Upper lobe of right lung (tissue), 1 donor: Measurements from ENCODE around the gene GEMIN7. TPM values are rescaled to one million over a fixed set of nuclear protein-coding genes. Genes with fewer than 3 reads are reported as not detected.

Source experiments
- ATAC-seq: fragments of 200-7000 bp; cut with Tn5 transposase; one replicate; pipeline ENCODE4 v1.9.1; 2020; ENCODE audit warnings: mild to moderate bottlenecking, moderate library complexity
- DNase-seq: peaks from one replicate; pipeline ENCODE4 v3.0.0-alpha.2; 2020
- H3K27ac ChIP-seq: fragments of 200-600 bp; one replicate; pipeline ENCODE4 v1.8.0; 2022
- H3K27me3 ChIP-seq: fragments of 200-600 bp; one replicate; pipeline ENCODE4 v1.8.0; 2022; ENCODE audit warnings: mild to moderate bottlenecking
- H3K36me3 ChIP-seq: fragments of 200-600 bp; one replicate; pipeline ENCODE4 v1.8.0; 2022
- H3K4me1 ChIP-seq: fragments of 200-600 bp; one replicate; pipeline ENCODE4 v1.8.0; 2022
- H3K4me3 ChIP-seq: fragments of 200-600 bp; one replicate; pipeline ENCODE4 v1.8.0; 2022; ENCODE audit warnings: mild to moderate bottlenecking
- H3K9me3 ChIP-seq: fragments of 200-600 bp; one replicate; pipeline ENCODE4 v1.8.0; 2022
- CTCF ChIP-seq: fragments of 200-600 bp; IDR thresholded peaks from one replicate; pipeline ENCODE4 v1.8.0; 2022; ENCODE audit warnings: antibody characterized with exemption
- intact Hi-C: fragments of 100-400 bp; cut with DNase I; formaldehyde crosslinking; loops from one replicate; pipeline ENCODE4 v1.11.0; 2022
- total RNA-seq: library from RNA; stranded (reverse); fragmentation: NEBNext Ultra II Directional; extraction: Animal tissue kit (Norgen Biotek cat#: 25700); gene quantifications from one replicate; pipeline ENCODE4 v1.2.1, GENCODE V29; 2021
- donor health status: DM: no; HTN: yes; CAD: no; lungs with severe emphysema.

Gene GEMIN7
- total RNA-seq, 1 donor from 2014 or later, result 14.9 TPM

- H3K36me3 ChIP-seq, result no peaks in the 10 kb centered on the region
- no peak overlapping the region for H3K27ac ChIP-seq
- H3K9me3 ChIP-seq, result no peaks in the 10 kb centered on the region
- no peak for TF ChIP-seq CTCF
- DNase-seq (no peak), ATAC-seq (no peak)
- no peaks in the 10 kb centered on the region for H3K27me3 ChIP-seq
- peaks cover 3% of the 10 kb centered on the region for H3K4me1 ChIP-seq
- no peak overlapping the region for H3K4me3 ChIP-seq
- intact Hi-C loops, result no loop called here
These were observed 47.6 kb downstream of the GEMIN7 start for GRCh38 chr19:45126654-45127053.

- Histone ChIP-seq H3K36me3 (no peaks in the 10 kb centered on the region), H3K27ac (no peak overlapping the region), H3K4me1 (peaks cover 3% of the 10 kb centered on the region), H3K9me3 (no peaks in the 10 kb centered on the region), H3K4me3 (no peak overlapping the region), H3K27me3 (no peaks in the 10 kb centered on the region)
- intact Hi-C loops, result no loop called here
- DNase-seq, result no peak
- ATAC-seq, result no peak
- no peak for TF ChIP-seq CTCF
These were observed 49.1 kb downstream of the GEMIN7 start for GRCh38 chr19:45128146-45128545.

GRCh38 chr19:45128806-45129205, 49.7 kb downstream of the GEMIN7 start:
- Histone ChIP-seq H3K27ac (no peak overlapping the region), H3K4me3 (no peak overlapping the region), H3K27me3 (no peaks in the 10 kb centered on the region), H3K4me1 (peaks cover 3% of the 10 kb centered on the region), H3K36me3 (no peaks in the 10 kb centered on the region), H3K9me3 (no peaks in the 10 kb centered on the region)
- TF ChIP-seq CTCF, result no peak
- DNase-seq (no peak), ATAC-seq (no peak)
- intact Hi-C loops, result no loop called here

GRCh38 chr19:45130236-45130635, 51.2 kb downstream of the GEMIN7 start:
- DNase-seq, result no peak

GRCh38 chr19:45130888-45131615, 52.0 kb downstream of the GEMIN7 start:
- intact Hi-C loops, result no loop called here
- ATAC-seq, result peak; percentile 20

More at GRCh38 chr19:45130236-45130635, 51.2 kb downstream of the GEMIN7 start:
- Histone ChIP-seq H3K27me3 (no peaks in the 10 kb centered on the region), H3K9me3 (no peaks in the 10 kb centered on the region), H3K4me3 (no peak overlapping the region), H3K36me3 (no peaks in the 10 kb centered on the region), H3K4me1 (peaks cover 3% of the 10 kb centered on the region), H3K27ac (no peak overlapping the region)
- no peak for TF ChIP-seq CTCF
- ATAC-seq, result no peak
- intact Hi-C loops, result no loop called here

More at GRCh38 chr19:45130888-45131615, 52.0 kb downstream of the GEMIN7 start:
- no peaks in the 10 kb centered on the region for H3K36me3 ChIP-seq
- H3K27me3 ChIP-seq, result no peaks in the 10 kb centered on the region
- TF ChIP-seq CTCF, result no peak
- no peak for DNase-seq
- H3K4me1 ChIP-seq, result peaks cover under 1% of the 10 kb centered on the region
- H3K9me3 ChIP-seq, result no peaks in the 10 kb centered on the region
- no peak overlapping the region for H3K4me3 ChIP-seq
- no peak overlapping the region for H3K27ac ChIP-seq
